Measurements from ENCODE around the gene COL4A6.

DNA sequence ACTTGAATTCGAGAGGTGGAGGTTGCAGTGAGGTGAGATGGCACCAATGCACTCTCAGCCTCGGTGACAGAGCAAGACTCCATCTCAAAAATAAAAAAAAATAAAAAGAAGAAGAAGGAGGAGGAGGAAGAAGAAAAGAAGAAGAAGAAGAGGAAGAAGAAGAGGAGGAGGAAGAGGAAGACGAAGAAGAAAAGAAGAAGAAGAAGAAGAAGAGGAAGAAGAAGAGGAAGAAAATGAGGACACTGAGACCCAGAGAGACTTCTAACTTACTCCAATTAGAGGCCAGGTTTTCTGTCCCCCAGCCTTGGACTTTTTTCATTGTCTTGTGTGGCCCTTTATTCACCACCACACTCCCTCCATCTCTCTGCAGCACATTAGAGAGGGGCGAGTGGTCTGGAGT, 276.0 kb downstream of the COL4A6 start:
- no peak for TF ChIP-seq EZH2phosphoT487 (IDR thresholded peaks at IDR 0.05; ENCODE audit: low read length)
- no peak for TF ChIP-seq EZH2 (optimal IDR thresholded peaks at IDR 0.05; ENCODE audit: low read depth, low read length)
